ENCODE measurements around the gene CDH4. TPM values are rescaled to one million over a fixed set of nuclear protein-coding genes. Genes with fewer than 3 reads are reported as not detected.

Gene CDH4
- polyA plus RNA-seq, 1 donor (not counting 4 experiments of a cell fraction or from before 2014, with no cell fraction given) = 2.2 TPM

GRCh38 chr20:61379898-61380544 is 128.0 kb downstream of the CDH4 start:
- no peak for FAIRE-seq
- H3K36me3 ChIP-seq (ENCODE audit: control insufficient read depth in 2 of 2, extremely low read depth in 1 of 2, insufficient read depth in 2 of 2, low read length in 2 of 2) = peaks cover 0 to 2% of the 10 kb centered on the region in 2 experiments
- H4K20me1 ChIP-seq (ENCODE audit: control insufficient read depth, extremely low read depth, insufficient read depth, low read length) = peaks cover 6% of the 10 kb centered on the region
- no peak for TF ChIP-seq EZH2 (IDR thresholded peaks at IDR 0.05; ENCODE audit: low read length)
- no peak for TF ChIP-seq CTCF (optimal IDR thresholded peaks at IDR 0.05 in 1 of 3, IDR thresholded peaks at IDR 0.05 in 1 of 3, conservative IDR thresholded peaks at IDR 0.05 in 1 of 3; ENCODE audit: extremely low read depth in 1 of 3, insufficient read depth in 2 of 3, low read length in 3 of 3)
- H3K27me3 ChIP-seq (ENCODE audit: control insufficient read depth, extremely low read depth, insufficient read depth, low read length) = no peaks in the 10 kb centered on the region
- no peak overlapping the region for H2AFZ ChIP-seq (ENCODE audit: control insufficient read depth, low read length)
- no peak for DNase-seq (ENCODE audit: low read depth, low spot score)
- dilution Hi-C loops (cut with MboI; ENCODE audit: extremely low pct_ligation_motif_present, low sequenced_read_pairs) = no loop called here
- H3K79me2 ChIP-seq (ENCODE audit: control insufficient read depth, insufficient read depth, low read length) = peaks cover 9% of the 10 kb centered on the region
- no peak overlapping the region for H3K27ac ChIP-seq (ENCODE audit: control insufficient read depth, insufficient read depth, low read length)
- H3K9me1 ChIP-seq (ENCODE audit: control insufficient read depth, extremely low read depth, insufficient read depth, low read length) = no peaks in the 10 kb centered on the region
- no peak overlapping the region for H3K4me2 ChIP-seq (ENCODE audit: control insufficient read depth, extremely low read depth, insufficient read depth, low read depth, low read length)
- no peak overlapping the region for H3K9ac ChIP-seq (ENCODE audit: control insufficient read depth, extremely low read depth, insufficient read depth, low read length)
- no peak overlapping the region for H3K4me3 ChIP-seq (ENCODE audit: control insufficient read depth in 2 of 3, extremely low read depth in 1 of 3, insufficient read depth in 2 of 3, low read depth in 1 of 3, low read length in 3 of 3)
- H3K4me1 ChIP-seq (ENCODE audit: control insufficient read depth, extremely low read depth, insufficient read depth, low read length) = no peaks in the 10 kb centered on the region
- H3K9me3 ChIP-seq (ENCODE audit: control insufficient read depth, low read depth, low read length) = no peaks in the 10 kb centered on the region

GRCh38 chr20:61380545-61380915 is 128.5 kb downstream of the CDH4 start:
- Histone ChIP-seq H3K4me2 (ENCODE audit: control insufficient read depth, extremely low read depth, insufficient read depth, low read depth, low read length) (no peak overlapping the region), H2AFZ (ENCODE audit: control insufficient read depth, low read length) (no peak overlapping the region), H3K4me3 (ENCODE audit: control insufficient read depth in 2 of 3, extremely low read depth in 1 of 3, insufficient read depth in 2 of 3, low read depth in 1 of 3, low read length in 3 of 3) (no peak overlapping the region), H3K9me3 (ENCODE audit: control insufficient read depth, low read depth, low read length) (no peaks in the 10 kb centered on the region), H3K27ac (ENCODE audit: control insufficient read depth, insufficient read depth, low read length) (no peak overlapping the region), H3K9me1 (ENCODE audit: control insufficient read depth, extremely low read depth, insufficient read depth, low read length) (no peaks in the 10 kb centered on the region), H3K4me1 (ENCODE audit: control insufficient read depth, extremely low read depth, insufficient read depth, low read length) (no peaks in the 10 kb centered on the region), H4K20me1 (ENCODE audit: control insufficient read depth, extremely low read depth, insufficient read depth, low read length) (peaks cover 2% of the 10 kb centered on the region), H3K9ac (ENCODE audit: control insufficient read depth, extremely low read depth, insufficient read depth, low read length) (no peak overlapping the region), H3K36me3 (ENCODE audit: control insufficient read depth in 2 of 2, extremely low read depth in 1 of 2, insufficient read depth in 2 of 2, low read length in 2 of 2) (peaks cover 0 to 2% of the 10 kb centered on the region in 2 experiments), H3K27me3 (ENCODE audit: control insufficient read depth, extremely low read depth, insufficient read depth, low read length) (no peaks in the 10 kb centered on the region), H3K79me2 (ENCODE audit: control insufficient read depth, insufficient read depth, low read length) (peaks cover 4% of the 10 kb centered on the region)
- no peak for FAIRE-seq
- DNase-seq (ENCODE audit: low read depth, low spot score) = no peak
- dilution Hi-C loops (cut with MboI; ENCODE audit: extremely low pct_ligation_motif_present, low sequenced_read_pairs) = no loop called here
- TF ChIP-seq EZH2 (IDR thresholded peaks at IDR 0.05; ENCODE audit: low read length) (no peak), CTCF (optimal IDR thresholded peaks at IDR 0.05 in 1 of 3, IDR thresholded peaks at IDR 0.05 in 1 of 3, conservative IDR thresholded peaks at IDR 0.05 in 1 of 3; ENCODE audit: extremely low read depth in 1 of 3, insufficient read depth in 2 of 3, low read length in 3 of 3) (no peak)

Measured in keratinocyte (primary cell).